Spleen (tissue), 11 donors: Measurements from ENCODE around the gene IRF2BPL. TPM values are rescaled to one million over a fixed set of nuclear protein-coding genes. Genes with fewer than 3 reads are reported as not detected.

Experiments
- DNase-seq: peaks from one replicate; pipeline ENCODE4 v3.0.0-alpha.2; 2020
- H3K27ac ChIP-seq, 8 donors: fragments of 200-600 bp; sonication (generic) in 7 of 8; 1 replicate in 4 of 8; 2 replicates in 4 of 8; pipeline versions ENCODE4 v1.5.0 to v1.8.0; 2016 to 2021; ENCODE audit warnings: inconsistent platforms in 4 of 8, mild to moderate bottlenecking in 4 of 8, moderate library complexity in 1 of 8
- H3K27me3 ChIP-seq, 7 donors: fragments of 200-600 bp; sonication (generic) in 6 of 7; replicated peaks in 1 of 7; 1 replicate in 4 of 7; 2 replicates in 3 of 7; pipeline versions ENCODE4 v1.5.0 to v1.8.0; 2016 to 2021; ENCODE audit warnings: inconsistent platforms in 3 of 7, mild to moderate bottlenecking in 1 of 7
- H3K36me3 ChIP-seq, 6 donors: fragments of 200-600 bp; sonication (generic) in 5 of 6; 1 replicate in 4 of 6; 2 replicates in 2 of 6; pipeline versions ENCODE4 v1.5.0 to v1.8.0; 2016 to 2021; ENCODE audit warnings: inconsistent platforms in 2 of 6
- H3K4me1 ChIP-seq, 6 donors: fragments of 200-600 bp; sonication (generic) in 5 of 6; 1 replicate in 3 of 6; 2 replicates in 3 of 6; pipeline versions ENCODE4 v1.5.0 to v1.8.0; 2016 to 2021; ENCODE audit warnings: inconsistent platforms in 3 of 6
- H3K4me3 ChIP-seq, 8 donors: fragments of 200-600 bp; sonication (generic) in 7 of 8; 1 replicate in 4 of 8; 2 replicates in 4 of 8; pipeline versions ENCODE4 v1.5.0 to v1.8.0; 2016 to 2021; ENCODE audit warnings: inconsistent platforms in 4 of 8, mild to moderate bottlenecking in 4 of 8, moderate library complexity in 2 of 8
- H3K9me3 ChIP-seq, 8 donors: fragments of 200-600 bp; sonication (generic) in 7 of 8; 1 replicate in 4 of 8; 2 replicates in 4 of 8; pipeline versions ENCODE4 v1.5.0 to v1.8.0; 2016 to 2021; ENCODE audit warnings: inconsistent platforms in 4 of 8
- CTCF ChIP-seq, 11 experiments: fragments of 200-600 bp in 7 of 11; fragments of 450-650 bp in 4 of 11; sonication (generic) in 4 of 11; IDR thresholded peaks in 8 of 11; conservative IDR thresholded peaks in 3 of 11; 1 replicate in 7 of 11; 2 replicates in 4 of 11; pipeline versions ENCODE4 v1.4.0 to v1.8.0; 2016 to 2021; ENCODE audit warnings: antibody characterized with exemption in 11 of 11, inconsistent platforms in 4 of 11, mild to moderate bottlenecking in 1 of 11
- POLR2A ChIP-seq, 3 donors: fragments of 450-650 bp; IDR thresholded peaks; one replicate each; pipeline ENCODE4 v1.5.1; 2017; ENCODE audit warnings: antibody characterized with exemption in 3 of 3, mild to moderate bottlenecking in 1 of 3
- POLR2AphosphoS5 ChIP-seq, 3 donors: sonication (generic); formaldehyde crosslinking; IDR thresholded peaks; one replicate each; pipeline ENCODE4 v1.5.1; 2017; ENCODE audit warnings: antibody characterized with exemption in 3 of 3
- WGBS, 5 donors: extraction: QIAGEN DNeasy Blood & Tissue Kit in 3 of 5; methylation state at CpG; one replicate each; pipeline versions ENCODE4 v1.1.5 to v1.1.7; 2013 to 2018; 5-methylcytosine and 5-hydroxymethylcytosine counted together
- intact Hi-C: fragments of 100-400 bp; cut with DNase I; formaldehyde crosslinking; loops from one replicate; pipeline ENCODE4 v1.15.0; 2023; ENCODE audit warnings: low total_unique reads
- polyA plus RNA-seq, 3 donors: library from polyadenylated mRNA; stranded (reverse); fragments of 200-250 nt; gene quantifications; one replicate each; pipeline ENCODE4 v1.2.1, GENCODE V29; 2013
- total RNA-seq, 7 donors: library from RNA; depleted of rRNA in 3 of 7; stranded (reverse); fragments of >200 nt in 3 of 7; fragmentation: NEBNext Ultra II Directional in 4 of 7; extraction: Animal tissue kit (Norgen Biotek cat#: 25700) in 4 of 7; gene quantifications; one replicate each; pipeline versions ENCODE4 v1.1.0 to v1.2.1, GENCODE V29; 2016 to 2021
- donor health status: healthy with polysubstance abuse.
- donor health status: DM: no; HTN: no; CAD: no; lungs with moderate emphysema.
- donor health status: DM: no; HTN: no; CAD: no.
- donor health status: Bipolar disorder and iron deficiency.
- donor health status: healthy.
- donor health status: DM: no; HTN: no; CAD: no.
- donor health status: DM: yes; HTN: yes; CAD: no.

Gene IRF2BPL
- total and polyA plus RNA-seq, 10 donors = 4.1 to 62.7 (median 46.2) TPM

GRCh38 chr14:77009014-77009413 is 19.5 kb downstream of the IRF2BPL start:
- no peak overlapping the region for H3K4me3 ChIP-seq
- intact Hi-C loops = no loop called here
- peak overlapping the region in 1 of 8 donors; percentile 43 for H3K27ac ChIP-seq
- 81 to 100% (median 96%) methylated on average over 3 of the region's 3 CpGs for WGBS, 5 donors
- TF ChIP-seq POLR2A (IDR thresholded peaks at IDR 0.05) = no peak
- no peaks in the 10 kb centered on the region for H3K36me3 ChIP-seq
- no peaks in the 10 kb centered on the region for H3K9me3 ChIP-seq
- no peaks in the 10 kb centered on the region for H3K27me3 ChIP-seq
- H3K4me1 ChIP-seq = peaks cover 0 to 36% (median 16%) of the 10 kb centered on the region in 6 donors
- no peak for DNase-seq

GRCh38 chr14:77008541-77008940 is 20.0 kb downstream of the IRF2BPL start:
- 82 to 96% (median 88%) methylated on average over 4 of the region's 4 CpGs for WGBS, 5 donors
- H3K4me1 ChIP-seq = peaks cover 0 to 31% (median 14%) of the 10 kb centered on the region in 6 donors
- peak overlapping the region in 1 of 8 donors; percentile 43 for H3K27ac ChIP-seq

GRCh38 chr14:77007975-77008421 is 20.5 kb downstream of the IRF2BPL start:
- DNase-seq = no peak
- intact Hi-C loops = no loop called here
- no peaks in the 10 kb centered on the region for H3K9me3 ChIP-seq
- H3K4me1 ChIP-seq = peaks cover 0 to 29% (median 14%) of the 10 kb centered on the region in 6 donors
- TF ChIP-seq POLR2A (IDR thresholded peaks at IDR 0.05) (no peak), CTCF (IDR thresholded peaks at IDR 0.05 in 8 of 11, conservative IDR thresholded peaks at IDR 0.05 in 3 of 11) (no peak), POLR2AphosphoS5 (IDR thresholded peaks at IDR 0.05) (no peak)
- no peaks in the 10 kb centered on the region for H3K36me3 ChIP-seq
- H3K4me3 ChIP-seq = no peak overlapping the region
- 59 to 78% (median 70%) methylated on average over 3 of the region's 3 CpGs for whole genome bisulfite sequencing, 5 donors
- H3K27me3 ChIP-seq = no peaks in the 10 kb centered on the region
- H3K27ac ChIP-seq = peak overlapping the region in 1 of 8 donors; percentile 43

More at GRCh38 chr14:77008541-77008940, 20.0 kb downstream of the IRF2BPL start:
- TF ChIP-seq POLR2A (IDR thresholded peaks at IDR 0.05) (no peak), CTCF (IDR thresholded peaks at IDR 0.05 in 8 of 11, conservative IDR thresholded peaks at IDR 0.05 in 3 of 11) (no peak), POLR2AphosphoS5 (IDR thresholded peaks at IDR 0.05) (no peak)
- intact Hi-C loops = no loop called here
- DNase-seq = no peak
- no peaks in the 10 kb centered on the region for H3K9me3 ChIP-seq
- no peaks in the 10 kb centered on the region for H3K36me3 ChIP-seq
- H3K4me3 ChIP-seq = no peak overlapping the region
- no peaks in the 10 kb centered on the region for H3K27me3 ChIP-seq

GRCh38 chr14:77007183-77007974 is 21.1 kb downstream of the IRF2BPL start:
- H3K4me3 ChIP-seq = no peak overlapping the region
- 85 to 91% (median 86%) methylated on average over 18 of the region's 18 CpGs for WGBS, 5 donors
- TF ChIP-seq POLR2AphosphoS5 (IDR thresholded peaks at IDR 0.05) (no peak), POLR2A (IDR thresholded peaks at IDR 0.05) (no peak), CTCF (IDR thresholded peaks at IDR 0.05 in 8 of 11, conservative IDR thresholded peaks at IDR 0.05 in 3 of 11) (no peak)
- H3K36me3 ChIP-seq = no peaks in the 10 kb centered on the region
- DNase-seq = no peak
- peak overlapping the region in 1 of 8 donors; percentile 43 for H3K27ac ChIP-seq
- no peaks in the 10 kb centered on the region for H3K9me3 ChIP-seq
- H3K27me3 ChIP-seq = no peaks in the 10 kb centered on the region
- intact Hi-C loops = no loop called here
- H3K4me1 ChIP-seq = peaks cover 0 to 28% (median 13%) of the 10 kb centered on the region in 6 donors
